Mesenchymal stem cell (in vitro differentiated cells and primary cell): Measurements from ENCODE around the gene GRK1.

Experiments used
- DNase-seq: peaks from one replicate; pipeline ENCODE4 v3.0.0-alpha.2; 2013
- H2AFZ ChIP-seq: one replicate; pipeline ENCODE4 v1.6.1; 2013; ENCODE audit warnings: low read depth, mild to moderate bottlenecking, control low read depth, inconsistent platforms, low read length, moderate library complexity
- H2AK5ac ChIP-seq: 2 replicates; pipeline ENCODE4 v1.6.1; 2013; ENCODE audit warnings: low read length, moderate library complexity, mild to moderate bottlenecking, inconsistent platforms; ENCODE audit not compliant: severe bottlenecking
- H2BK120ac ChIP-seq: one replicate; pipeline ENCODE4 v1.6.1; 2013; ENCODE audit warnings: low read depth, mild to moderate bottlenecking, inconsistent platforms, low read length, moderate library complexity
- H2BK12ac ChIP-seq, 2 experiments: one replicate each; pipeline ENCODE4 v1.6.1; 2013; ENCODE audit warnings: inconsistent platforms in 2 of 2, low read length in 2 of 2, mild to moderate bottlenecking in 2 of 2, moderate library complexity in 2 of 2, control low read depth in 1 of 2
- H2BK15ac ChIP-seq: one replicate; pipeline ENCODE4 v1.6.1; 2013; ENCODE audit warnings: mild to moderate bottlenecking, low read depth, inconsistent platforms; ENCODE audit not compliant: poor library complexity, severe bottlenecking
- H2BK5ac ChIP-seq: 2 replicates; pipeline ENCODE4 v1.6.1; 2013; ENCODE audit warnings: low read depth, mild to moderate bottlenecking, low read length, control low read depth, inconsistent platforms; ENCODE audit not compliant: poor library complexity, severe bottlenecking
- H3K14ac ChIP-seq, 2 experiments: one replicate each; pipeline ENCODE4 v1.6.1; 2013; ENCODE audit warnings: inconsistent platforms in 2 of 2, low read length in 2 of 2, control low read depth in 1 of 2, mild to moderate bottlenecking in 1 of 2, moderate library complexity in 1 of 2
- H3K18ac ChIP-seq, 2 experiments: one replicate each; pipeline ENCODE4 v1.6.1; 2013; ENCODE audit warnings: inconsistent platforms in 2 of 2, low read length in 2 of 2, control low read depth in 1 of 2, low read depth in 1 of 2, mild to moderate bottlenecking in 1 of 2
- H3K23ac ChIP-seq, 2 experiments: one replicate each; pipeline ENCODE4 v1.6.1; 2013; ENCODE audit warnings: inconsistent platforms in 2 of 2, low read length in 2 of 2, mild to moderate bottlenecking in 2 of 2, moderate library complexity in 2 of 2, control low read depth in 1 of 2
- H3K27ac ChIP-seq: 2 replicates; pipeline ENCODE4 v1.5.1; 2013; ENCODE audit warnings: mild to moderate bottlenecking, moderate library complexity, low read length, control low read depth, inconsistent platforms; ENCODE audit not compliant: poor library complexity, severe bottlenecking
- H3K27me3 ChIP-seq, 2 experiments: 2 replicates each; pipeline versions ENCODE4 v1.6.1 to v1.7.0; 2013; ENCODE audit warnings: low read length in 2 of 2, mild to moderate bottlenecking in 2 of 2, moderate library complexity in 2 of 2, control low read depth in 1 of 2, inconsistent platforms in 1 of 2; ENCODE audit not compliant: control insufficient read depth in 1 of 2, insufficient read depth in 1 of 2
- H3K36me3 ChIP-seq, 2 experiments: 2 replicates each; pipeline versions ENCODE4 v1.6.1 to v1.7.0; 2013; ENCODE audit warnings: low read length in 2 of 2, control low read depth in 1 of 2, inconsistent platforms in 1 of 2, low read depth in 1 of 2, mild to moderate bottlenecking in 1 of 2; ENCODE audit not compliant: insufficient read depth in 2 of 2, control insufficient read depth in 1 of 2
- H3K4ac ChIP-seq, 2 experiments: one replicate each; pipeline ENCODE4 v1.6.1; 2013; ENCODE audit warnings: inconsistent platforms in 2 of 2, low read length in 2 of 2, mild to moderate bottlenecking in 2 of 2, moderate library complexity in 2 of 2, control low read depth in 1 of 2, low read depth in 1 of 2
- H3K4me1 ChIP-seq: 2 replicates; pipeline ENCODE4 v1.6.1; 2013; ENCODE audit warnings: low read depth, low read length, control low read depth; ENCODE audit not compliant: control insufficient read depth, insufficient read depth
- H3K4me2 ChIP-seq: 2 replicates; pipeline ENCODE4 v1.6.1; 2013; ENCODE audit warnings: low read length, mild to moderate bottlenecking, inconsistent platforms; ENCODE audit not compliant: poor library complexity, severe bottlenecking
- H3K4me3 ChIP-seq, 2 experiments: 2 replicates each; pipeline versions ENCODE4 v1.5.1 to v1.7.0; 2013; ENCODE audit warnings: low read length in 2 of 2, mild to moderate bottlenecking in 2 of 2, control low read depth in 1 of 2, low read depth in 1 of 2; ENCODE audit not compliant: insufficient read depth in 1 of 2
- H3K79me1 ChIP-seq: replicated peaks from 2 replicates; pipeline ENCODE4 v1.6.1; 2013; ENCODE audit warnings: mild to moderate bottlenecking, control low read depth, low read length, inconsistent platforms; ENCODE audit not compliant: poor library complexity, severe bottlenecking
- H3K9ac ChIP-seq: 2 replicates; pipeline ENCODE4 v1.7.0; 2013; ENCODE audit warnings: mild to moderate bottlenecking, low read length, moderate library complexity
- H3K9me3 ChIP-seq: 2 replicates; pipeline ENCODE4 v1.7.0; 2013; ENCODE audit warnings: mild to moderate bottlenecking, low read length; ENCODE audit not compliant: control insufficient read depth
- H4K8ac ChIP-seq: one replicate; pipeline ENCODE4 v1.6.1; 2013; ENCODE audit warnings: inconsistent platforms, mild to moderate bottlenecking, low read length, moderate library complexity
- H4K91ac ChIP-seq: one replicate; pipeline ENCODE4 v1.6.1; 2013; ENCODE audit warnings: mild to moderate bottlenecking, low read length, inconsistent platforms
- WGBS: methylation state at CpG from one replicate; pipeline ENCODE4 v1.1.7; 2013; ENCODE audit warnings: mixed read lengths; 5-methylcytosine and 5-hydroxymethylcytosine counted together

Gene GRK1

DNA sequence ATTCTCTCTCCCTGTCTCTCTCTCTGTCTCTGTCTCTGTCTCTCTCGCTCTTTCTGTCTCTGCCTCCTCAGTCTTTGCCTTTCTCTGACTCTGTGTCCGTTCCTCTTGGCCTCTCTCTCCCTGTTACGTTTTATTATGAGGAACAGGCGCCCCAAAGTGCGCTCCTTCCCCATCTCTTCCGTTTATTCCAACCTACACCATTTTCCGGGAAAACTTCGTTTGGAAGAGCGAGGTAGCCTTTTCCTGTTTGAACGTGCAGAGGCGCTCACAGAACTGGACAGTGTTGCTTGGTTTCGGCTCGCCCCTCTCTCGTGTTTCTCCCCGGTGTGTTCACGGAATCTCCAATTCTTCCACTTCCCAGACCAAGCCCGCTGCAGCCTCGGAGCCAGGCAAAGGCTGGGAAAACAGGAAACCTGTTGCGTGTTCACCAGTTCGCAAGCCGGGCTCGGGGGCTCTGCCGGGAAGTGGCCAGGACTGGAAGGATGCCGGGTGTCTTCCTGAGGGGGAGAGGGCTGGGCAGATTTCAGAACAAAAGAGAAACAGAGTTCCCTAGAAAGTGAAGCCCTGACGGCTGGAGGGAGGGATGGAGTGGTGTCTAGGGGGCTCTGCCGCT lies 92.6 kb downstream of the GRK1 start:
- no peak overlapping the region for H3K18ac ChIP-seq
- H2BK15ac ChIP-seq, result no peak overlapping the region
- H3K14ac ChIP-seq, result no peak overlapping the region
- no peaks in the 10 kb centered on the region for H3K9me3 ChIP-seq
- no peak overlapping the region for H3K23ac ChIP-seq
- H3K4ac ChIP-seq, result no peak overlapping the region
- peak overlapping the region; percentile 98 for H3K4me2 ChIP-seq
- no peak overlapping the region for H3K27ac ChIP-seq
- H3K4me1 ChIP-seq, result peaks cover 9% of the 10 kb centered on the region
- H3K9ac ChIP-seq, result peak overlapping the region; percentile 74
- no peak overlapping the region for H2BK12ac ChIP-seq
- H3K79me1 ChIP-seq, result peaks cover 4% of the 10 kb centered on the region
- H2AK5ac ChIP-seq, result no peak overlapping the region
- H4K8ac ChIP-seq, result no peak overlapping the region
- H2BK5ac ChIP-seq, result no peak overlapping the region
- DNase-seq, result peak; percentile 42
- no peak overlapping the region for H2BK120ac ChIP-seq
- H3K4me3 ChIP-seq, result peak overlapping the region; percentile 66 to 90
- H2AFZ ChIP-seq, result peak overlapping the region; percentile 15
- H4K91ac ChIP-seq, result no peak overlapping the region
- peaks cover 0 to 2% of the 10 kb centered on the region in 2 experiments for H3K36me3 ChIP-seq
- peaks cover 18 to 20% of the 10 kb centered on the region in 2 experiments for H3K27me3 ChIP-seq
- WGBS, result 5% methylated on average over 25 of the region's 26 CpGs

DNA sequence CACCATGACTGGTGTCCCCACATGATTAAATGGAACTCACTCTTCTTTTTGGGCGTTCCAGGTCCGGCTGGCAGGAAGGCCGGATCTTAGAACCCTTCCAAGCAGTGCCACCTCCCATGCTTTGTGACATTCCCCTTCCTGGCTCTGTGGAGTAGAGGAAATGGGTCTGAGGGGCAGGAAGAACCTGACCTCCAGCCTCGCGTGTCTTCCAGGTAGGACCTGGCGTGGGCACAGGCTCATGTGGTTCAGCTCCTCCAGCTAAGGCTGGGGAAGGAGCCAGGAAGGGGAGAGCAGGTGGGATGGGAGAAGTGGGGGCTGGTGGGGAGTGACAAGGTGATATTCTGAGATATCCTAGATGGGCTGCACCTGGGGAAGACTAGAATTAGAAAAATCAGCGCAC lies 94.1 kb downstream of the GRK1 start:
- H3K18ac ChIP-seq, result no peak overlapping the region
- 99% methylated on average over 6 of the region's 7 CpGs for WGBS
- peaks cover 4% of the 10 kb centered on the region for H3K79me1 ChIP-seq
- H3K14ac ChIP-seq, result no peak overlapping the region
- H3K4ac ChIP-seq, result no peak overlapping the region
- H2BK12ac ChIP-seq, result no peak overlapping the region
- H3K27ac ChIP-seq, result no peak overlapping the region
- no peak overlapping the region for H2BK5ac ChIP-seq
- H3K27me3 ChIP-seq, result peaks cover 11% of the 10 kb centered on the region in 2 experiments
- H3K9ac ChIP-seq, result no peak overlapping the region
- DNase-seq, result no peak
- no peak overlapping the region for H3K4me3 ChIP-seq
- peaks cover 0 to 6% of the 10 kb centered on the region in 2 experiments for H3K36me3 ChIP-seq
- H2BK120ac ChIP-seq, result no peak overlapping the region
- H3K4me2 ChIP-seq, result no peak overlapping the region
- no peak overlapping the region for H2AFZ ChIP-seq
- no peak overlapping the region for H2AK5ac ChIP-seq
- H3K9me3 ChIP-seq, result no peaks in the 10 kb centered on the region
- H2BK15ac ChIP-seq, result no peak overlapping the region
- no peak overlapping the region for H3K23ac ChIP-seq
- no peak overlapping the region for H4K8ac ChIP-seq
- peaks cover 11% of the 10 kb centered on the region for H3K4me1 ChIP-seq
- no peak overlapping the region for H4K91ac ChIP-seq

DNA sequence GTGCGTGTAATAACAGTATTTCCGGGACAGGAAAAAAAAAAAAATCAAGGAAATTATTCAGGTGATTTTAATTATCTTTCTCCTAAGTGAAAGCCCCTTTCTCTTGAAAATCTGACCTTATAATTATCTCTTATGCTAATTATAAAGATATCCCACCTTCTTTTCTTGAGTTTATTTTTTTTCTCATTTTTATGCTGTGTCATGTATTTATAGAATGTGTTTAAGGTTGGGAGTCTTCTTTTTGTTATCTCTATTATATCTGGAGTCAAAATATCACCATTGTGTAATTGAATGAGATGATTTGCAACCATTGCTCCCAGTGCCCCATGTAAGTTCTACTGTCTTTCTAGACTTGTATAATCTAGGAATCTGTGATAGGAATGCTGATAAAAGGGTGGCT lies 95.1 kb downstream of the GRK1 start:
- H2BK15ac ChIP-seq, result no peak overlapping the region

DNA sequence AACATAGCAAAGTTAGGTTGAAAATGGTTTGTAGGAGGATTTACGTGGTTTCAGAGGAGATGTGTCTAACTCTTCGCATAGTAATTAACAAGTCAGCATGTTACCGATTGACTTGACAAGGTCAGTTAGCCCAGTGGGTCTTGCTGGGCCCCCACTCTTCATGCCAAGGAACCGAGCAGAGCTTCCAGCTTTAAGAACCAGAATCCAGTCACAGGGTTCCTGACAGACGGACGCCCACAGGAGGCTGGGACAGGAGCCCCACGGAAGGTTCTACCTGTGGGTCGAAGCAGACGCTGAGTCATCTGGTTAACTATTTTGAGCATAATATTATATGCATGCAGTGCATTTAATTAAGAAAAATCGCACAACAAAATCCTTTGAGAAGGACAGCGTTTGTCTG lies 95.5 kb downstream of the GRK1 start:
- no peak overlapping the region for H3K14ac ChIP-seq
- no peak overlapping the region for H2BK12ac ChIP-seq
- no peak overlapping the region for H2AFZ ChIP-seq
- H3K9me3 ChIP-seq, result no peaks in the 10 kb centered on the region
- no peak overlapping the region for H4K91ac ChIP-seq
- H3K27ac ChIP-seq, result no peak overlapping the region
- peaks cover 4% of the 10 kb centered on the region for H3K79me1 ChIP-seq
- 76% methylated on average over 7 of the region's 11 CpGs for WGBS
- H3K4me1 ChIP-seq, result peaks cover 9% of the 10 kb centered on the region
- no peak overlapping the region for H2BK5ac ChIP-seq
- no peak overlapping the region for H3K23ac ChIP-seq
- H3K36me3 ChIP-seq, result peaks cover 0 to 7% of the 10 kb centered on the region in 2 experiments
- H3K4ac ChIP-seq, result no peak overlapping the region
- no peak overlapping the region for H2BK15ac ChIP-seq
- H3K27me3 ChIP-seq, result peaks cover 11% of the 10 kb centered on the region in 2 experiments
- no peak overlapping the region for H3K4me3 ChIP-seq
- H2AK5ac ChIP-seq, result no peak overlapping the region
- DNase-seq, result no peak
- H3K18ac ChIP-seq, result no peak overlapping the region
- H4K8ac ChIP-seq, result no peak overlapping the region
- H3K9ac ChIP-seq, result no peak overlapping the region
- H2BK120ac ChIP-seq, result no peak overlapping the region
- H3K4me2 ChIP-seq, result no peak overlapping the region

More for the DNA sequence above, 95.1 kb downstream of the GRK1 start:
- Histone ChIP-seq H3K36me3 (peaks cover 0 to 7% of the 10 kb centered on the region in 2 experiments), H3K9ac (no peak overlapping the region), H3K27me3 (peaks cover 11% of the 10 kb centered on the region in 2 experiments), H3K4me2 (no peak overlapping the region), H2BK12ac (no peak overlapping the region), H3K79me1 (peaks cover 4% of the 10 kb centered on the region), H3K14ac (no peak overlapping the region), H4K8ac (no peak overlapping the region), H2BK5ac (no peak overlapping the region), H3K27ac (no peak overlapping the region), H3K4me1 (peaks cover 9% of the 10 kb centered on the region), H2AK5ac (no peak overlapping the region), H4K91ac (no peak overlapping the region), H3K18ac (no peak overlapping the region), H3K9me3 (no peaks in the 10 kb centered on the region), H3K23ac (no peak overlapping the region), H3K4ac (no peak overlapping the region), H2AFZ (no peak overlapping the region), H2BK120ac (no peak overlapping the region), H3K4me3 (no peak overlapping the region)
- WGBS, result no CpG with 5 or more reads among the region's 2 CpGs
- no peak for DNase-seq
